CD14-positive monocyte (primary cell): ENCODE data around the gene MEGF6. TPM values are rescaled to one million over a fixed set of nuclear protein-coding genes. Genes with fewer than 3 reads are reported as not detected.

ENCODE experiments used
- DNase-seq, 3 donors: peaks; one replicate each; pipeline ENCODE4 v3.0.0-alpha.2; 2011 to 2022
- H2AFZ ChIP-seq: 2 replicates; pipeline ENCODE4 v1.6.0; 2012; ENCODE audit warnings: mild to moderate bottlenecking, low read depth, low read length, inconsistent platforms; ENCODE audit not compliant: insufficient read depth, poor library complexity, severe bottlenecking
- H3K27ac ChIP-seq, 2 donors: 1 replicate in 1 of 2; 2 replicates in 1 of 2; pipeline ENCODE4 v1.5.1; 2012 to 2013; ENCODE audit warnings: low read length in 2 of 2, control low read depth in 1 of 2, inconsistent platforms in 1 of 2, low read depth in 1 of 2, mild to moderate bottlenecking in 1 of 2
- H3K27me3 ChIP-seq, 2 donors: one replicate each; pipeline versions ENCODE4 v1.6.0 to v1.6.1; 2011 to 2013; ENCODE audit warnings: low read length in 2 of 2; ENCODE audit not compliant: control insufficient read depth in 2 of 2, insufficient read depth in 2 of 2
- H3K36me3 ChIP-seq, 2 donors: replicated peaks in 1 of 2; 1 replicate in 1 of 2; 2 replicates in 1 of 2; pipeline versions ENCODE4 v1.5.1 to v1.6.1; 2012 to 2013; ENCODE audit warnings: low read length in 2 of 2, control low read depth in 1 of 2, inconsistent platforms in 1 of 2, mild to moderate bottlenecking in 1 of 2; ENCODE audit not compliant: insufficient read depth in 2 of 2, control insufficient read depth in 1 of 2
- H3K4me1 ChIP-seq, 2 donors: 1 replicate in 1 of 2; 2 replicates in 1 of 2; pipeline versions ENCODE4 v1.5.1 to v1.6.1; 2012 to 2013; ENCODE audit warnings: low read length in 2 of 2, control low read depth in 1 of 2, inconsistent platforms in 1 of 2, mild to moderate bottlenecking in 1 of 2, moderate library complexity in 1 of 2; ENCODE audit not compliant: insufficient read depth in 2 of 2, control insufficient read depth in 1 of 2
- H3K4me2 ChIP-seq: replicated peaks from 2 replicates; pipeline ENCODE3; 2012; ENCODE audit warnings: low read length, moderate library complexity, mild to moderate bottlenecking; ENCODE audit not compliant: poor library complexity, severe bottlenecking; ENCODE audit errors: extremely low read depth
- H3K4me3 ChIP-seq, 3 experiments: fragments of 200-600 bp in 1 of 3; sonication (generic) in 1 of 3; replicated peaks in 1 of 3; 1 replicate in 2 of 3; 2 replicates in 1 of 3; pipeline ENCODE4 v1.5.1; 2011 to 2013; ENCODE audit warnings: low read length in 3 of 3, mild to moderate bottlenecking in 3 of 3, control low read depth in 2 of 3, low read depth in 2 of 3, inconsistent platforms in 1 of 3, moderate library complexity in 1 of 3
- H3K79me2 ChIP-seq: 2 replicates; pipeline ENCODE4 v1.6.0; 2012; ENCODE audit warnings: mild to moderate bottlenecking, control low read depth, inconsistent platforms, low read length, moderate library complexity; ENCODE audit not compliant: insufficient read depth
- H3K9ac ChIP-seq: 2 replicates; pipeline ENCODE4 v1.6.0; 2017; ENCODE audit warnings: low read length, mild to moderate bottlenecking; ENCODE audit not compliant: insufficient read depth, poor library complexity, severe bottlenecking
- H3K9me3 ChIP-seq, 2 donors: replicated peaks in 1 of 2; 1 replicate in 1 of 2; 2 replicates in 1 of 2; pipeline versions ENCODE4 v1.5.1 to v1.6.1; 2012 to 2013; ENCODE audit warnings: low read length in 2 of 2, control low read depth in 1 of 2; ENCODE audit not compliant: control insufficient read depth in 1 of 2, insufficient read depth in 1 of 2
- H4K20me1 ChIP-seq: 2 replicates; pipeline ENCODE4 v1.6.0; 2012; ENCODE audit warnings: mild to moderate bottlenecking, low read length, control low read depth, moderate library complexity; ENCODE audit not compliant: insufficient read depth
- H3K27ac Mint-ChIP-seq, 7 donors: one replicate each; pipeline ENCODE4 v1.8.0; 2020; ENCODE audit warnings: mild to moderate bottlenecking in 7 of 7, mixed read lengths in 7 of 7, moderate library complexity in 6 of 7, inconsistent platforms in 2 of 7
- H3K27me3 Mint-ChIP-seq, 3 donors: one replicate each; pipeline ENCODE4 v1.8.0; 2021 to 2022; ENCODE audit warnings: low read depth in 3 of 3, mild to moderate bottlenecking in 3 of 3, mixed read lengths in 3 of 3, moderate library complexity in 3 of 3, inconsistent platforms in 1 of 3
- H3K36me3 Mint-ChIP-seq, 2 donors: one replicate each; pipeline ENCODE4 v1.8.0; 2020; ENCODE audit warnings: mixed read lengths in 2 of 2, inconsistent platforms in 1 of 2, mild to moderate bottlenecking in 1 of 2
- H3K4me1 Mint-ChIP-seq: one replicate; pipeline ENCODE4 v1.8.0; 2020; ENCODE audit warnings: mild to moderate bottlenecking, mixed read lengths
- H3K4me3 Mint-ChIP-seq, 2 donors: one replicate each; pipeline ENCODE4 v1.8.0; 2020; ENCODE audit warnings: mild to moderate bottlenecking in 2 of 2, mixed read lengths in 2 of 2, moderate library complexity in 1 of 2
- H3K9me3 Mint-ChIP-seq, 7 donors: one replicate each; pipeline ENCODE4 v1.8.0; 2020 to 2022; ENCODE audit warnings: mixed read lengths in 7 of 7, mild to moderate bottlenecking in 6 of 7, moderate library complexity in 6 of 7, inconsistent platforms in 2 of 7
- WGBS: methylation state at CpG from one replicate; pipeline ENCODE4 v1.1.5; 2013; ENCODE audit warnings: missing lambda C conversion rate; ENCODE audit not compliant: insufficient coverage; 5-methylcytosine and 5-hydroxymethylcytosine counted together
- intact Hi-C, 2 donors: fragments of 100-400 bp; cut with micrococcal nuclease; formaldehyde crosslinking; loops; one replicate each; pipeline versions ENCODE4 v1.15.0 to v1.15.1; 2023
- polyA plus RNA-seq, 3 donors: library from polyadenylated mRNA; depleted of rRNA in 1 of 3; unstranded in 2 of 3; stranded (reverse) in 1 of 3; fragments of 300-500 nt in 2 of 3; fragments of >200 nt in 1 of 3; fragmentation: Illumina TruSeq in 2 of 3; gene quantifications; 1 replicate in 2 of 3; 2 replicates in 1 of 3; pipeline ENCODE4 v1.2.3, GENCODE V29; 2012 to 2021
- TF ChIP-seq, protein P1 (sequence below): fragments of 200-600 bp; IDR thresholded peaks from one replicate; pipeline ENCODE4 v1.8.0; 2022; ENCODE audit warnings: antibody characterized with exemption, mild to moderate bottlenecking

The MEGF6 gene
- polyA plus RNA-seq, 3 donors: 0.39 to 3.8 (median 1.2) TPM

DNA sequence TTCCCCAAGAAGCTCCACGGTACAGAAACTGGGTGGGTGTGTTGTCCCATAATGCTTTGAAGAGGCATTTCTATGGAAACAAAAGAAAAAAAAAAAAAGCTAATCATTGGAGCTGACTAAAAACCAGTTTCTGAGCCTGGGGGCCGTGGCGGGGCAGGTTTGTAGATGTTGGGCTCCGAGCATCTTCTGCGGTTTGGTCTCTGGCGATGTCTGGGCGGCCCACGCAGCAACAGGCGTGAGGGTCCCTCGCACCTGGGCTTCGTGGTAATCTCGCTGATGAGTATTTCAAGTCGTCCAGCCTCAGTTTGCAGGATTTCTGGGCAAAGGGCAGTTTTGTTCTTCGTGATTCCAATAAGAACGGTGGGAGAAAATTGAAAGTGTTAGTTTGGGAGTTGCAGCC lies 47.8 kb upstream of the MEGF6 start:
- H3K27ac Mint-ChIP-seq: peak overlapping the region in 1 of 7 donors; percentile 30
- H3K9ac ChIP-seq: no peak overlapping the region
- no peaks in the 10 kb centered on the region for H4K20me1 ChIP-seq
- H3K36me3 ChIP-seq: no peaks in the 10 kb centered on the region
- TF ChIP-seq, protein P1, sequence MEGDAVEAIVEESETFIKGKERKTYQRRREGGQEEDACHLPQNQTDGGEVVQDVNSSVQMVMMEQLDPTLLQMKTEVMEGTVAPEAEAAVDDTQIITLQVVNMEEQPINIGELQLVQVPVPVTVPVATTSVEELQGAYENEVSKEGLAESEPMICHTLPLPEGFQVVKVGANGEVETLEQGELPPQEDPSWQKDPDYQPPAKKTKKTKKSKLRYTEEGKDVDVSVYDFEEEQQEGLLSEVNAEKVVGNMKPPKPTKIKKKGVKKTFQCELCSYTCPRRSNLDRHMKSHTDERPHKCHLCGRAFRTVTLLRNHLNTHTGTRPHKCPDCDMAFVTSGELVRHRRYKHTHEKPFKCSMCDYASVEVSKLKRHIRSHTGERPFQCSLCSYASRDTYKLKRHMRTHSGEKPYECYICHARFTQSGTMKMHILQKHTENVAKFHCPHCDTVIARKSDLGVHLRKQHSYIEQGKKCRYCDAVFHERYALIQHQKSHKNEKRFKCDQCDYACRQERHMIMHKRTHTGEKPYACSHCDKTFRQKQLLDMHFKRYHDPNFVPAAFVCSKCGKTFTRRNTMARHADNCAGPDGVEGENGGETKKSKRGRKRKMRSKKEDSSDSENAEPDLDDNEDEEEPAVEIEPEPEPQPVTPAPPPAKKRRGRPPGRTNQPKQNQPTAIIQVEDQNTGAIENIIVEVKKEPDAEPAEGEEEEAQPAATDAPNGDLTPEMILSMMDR: no peak
- no peaks in the 10 kb centered on the region for H3K4me1 Mint-ChIP-seq
- 92% methylated on average over 13 of the region's 15 CpGs for WGBS
- no peaks in the 10 kb centered on the region for H3K79me2 ChIP-seq
- H3K27me3 ChIP-seq: peaks cover 7 to 37% of the 10 kb centered on the region in 2 donors
- H2AFZ ChIP-seq: no peak overlapping the region
- H3K36me3 Mint-ChIP-seq: no peaks in the 10 kb centered on the region
- peaks cover 29 to 58% (median 39%) of the 10 kb centered on the region in 3 donors for H3K27me3 Mint-ChIP-seq
- no peak overlapping the region for H3K4me3 ChIP-seq
- intact Hi-C loops: loop anchor here in 1 of 2 donors (10.0 kb wide), 1 partner anchor 236 kb away; no protein-coding TSS in a partner anchor
- H3K4me1 ChIP-seq: no peaks in the 10 kb centered on the region
- peaks cover 0 to 3% (median 0%) of the 10 kb centered on the region in 7 donors for H3K9me3 Mint-ChIP-seq
- no peak for DNase-seq
- peak overlapping the region in 1 of 2 donors; percentile 52 for H3K4me3 Mint-ChIP-seq
- no peak overlapping the region for H3K4me2 ChIP-seq
- H3K27ac ChIP-seq: no peak overlapping the region
- H3K9me3 ChIP-seq: no peaks in the 10 kb centered on the region

DNA sequence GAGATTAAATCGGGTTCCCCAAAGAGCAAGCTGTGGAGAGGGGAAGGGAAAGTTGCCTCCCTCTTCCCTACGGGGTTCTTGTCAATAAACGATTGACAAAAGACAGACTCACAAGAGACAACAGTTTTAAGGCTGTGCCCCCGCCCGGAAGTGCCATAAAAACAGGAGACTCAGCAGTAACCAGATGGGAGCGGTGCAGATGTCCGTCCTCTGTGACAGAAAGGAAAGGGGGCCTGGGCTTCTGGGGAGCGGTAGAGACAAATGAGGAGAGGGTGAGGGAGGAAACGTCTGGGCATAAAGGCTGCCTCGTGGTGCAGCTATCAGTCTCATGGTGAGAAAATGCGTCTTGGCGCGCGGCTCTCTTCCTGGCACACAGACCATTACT lies 46.9 kb upstream of the MEGF6 start:
- peaks cover 14 to 45% of the 10 kb centered on the region in 2 donors for H3K27me3 ChIP-seq
- Mint-ChIP-seq H3K4me3 (peak overlapping the region in 1 of 2 donors; percentile 68), H3K9me3 (peaks cover 0 to 3% (median 0%) of the 10 kb centered on the region in 7 donors), H3K27me3 (peaks cover 37 to 63% (median 48%) of the 10 kb centered on the region in 3 donors), H3K4me1 (peaks cover 1% of the 10 kb centered on the region), H3K27ac (no peak overlapping the region), H3K36me3 (no peaks in the 10 kb centered on the region)
- DNase-seq: no peak
- H2AFZ ChIP-seq: no peak overlapping the region
- no peaks in the 10 kb centered on the region for H4K20me1 ChIP-seq
- TF ChIP-seq, protein P1: no peak
- intact Hi-C loops: loop anchor here in 1 of 2 donors (10.0 kb wide), 1 partner anchor 237 kb away; no protein-coding TSS in a partner anchor
- no peaks in the 10 kb centered on the region for H3K36me3 ChIP-seq
- no peak overlapping the region for H3K4me3 ChIP-seq
- WGBS: 67% methylated on average over 3 of the region's 14 CpGs
- H3K4me1 ChIP-seq: peaks cover 0 to under 1% of the 10 kb centered on the region in 2 donors
- H3K9ac ChIP-seq: no peak overlapping the region
- H3K9me3 ChIP-seq: peaks cover 0 to 5% of the 10 kb centered on the region in 2 donors
- no peak overlapping the region for H3K27ac ChIP-seq
- H3K79me2 ChIP-seq: no peaks in the 10 kb centered on the region
- H3K4me2 ChIP-seq: no peak overlapping the region
